Sigmoid colon (tissue), 7 donors: Measurements from ENCODE around the gene ELAC2. TPM values are rescaled to one million over a fixed set of nuclear protein-coding genes. Genes with fewer than 3 reads are reported as not detected.
"Not testable (repeated sequence)": the region's sequence is repeated elsewhere in the genome, so short reads cannot be mapped to it uniquely, and the experiment has no call there.

ENCODE experiments used
- DNase-seq: peaks from one replicate; pipeline ENCODE4 v3.0.0-alpha.2; 2019
- H3K27ac ChIP-seq, 4 donors: fragments of 200-600 bp; sonication (generic); one replicate each; pipeline ENCODE4 v1.5.1; 2016 to 2019; ENCODE audit warnings: mild to moderate bottlenecking in 1 of 4
- H3K27me3 ChIP-seq, 3 donors: fragments of 200-600 bp; sonication (generic); one replicate each; pipeline ENCODE4 v1.5.1; 2019; ENCODE audit warnings: mild to moderate bottlenecking in 1 of 3
- H3K36me3 ChIP-seq, 4 donors: fragments of 200-600 bp; sonication (generic); one replicate each; pipeline ENCODE4 v1.5.1; 2016 to 2019
- H3K4me1 ChIP-seq, 4 donors: fragments of 200-600 bp; sonication (generic); one replicate each; pipeline ENCODE4 v1.5.1; 2017 to 2019
- H3K4me3 ChIP-seq, 4 donors: fragments of 200-600 bp; sonication (generic); one replicate each; pipeline ENCODE4 v1.5.1; 2017 to 2019; ENCODE audit warnings: mild to moderate bottlenecking in 2 of 4, moderate library complexity in 1 of 4
- H3K9me3 ChIP-seq, 4 donors: fragments of 200-600 bp in 3 of 4; sonication (generic) in 3 of 4; one replicate each; pipeline versions ENCODE4 v1.5.1 to v1.6.1; 2013 to 2019
- CTCF ChIP-seq, 4 experiments: fragments of 450-650 bp in 3 of 4; fragments of 200-600 bp in 1 of 4; IDR thresholded peaks; one replicate each; pipeline ENCODE4 v1.5.1; 2016 to 2019; ENCODE audit warnings: antibody characterized with exemption in 4 of 4, mild to moderate bottlenecking in 3 of 4, moderate library complexity in 2 of 4
- EP300 ChIP-seq, 4 donors: sonication (generic); formaldehyde crosslinking; IDR thresholded peaks; one replicate each; pipeline ENCODE4 v1.6.1; 2017; ENCODE audit warnings: antibody characterized with exemption in 4 of 4
- POLR2A ChIP-seq, 2 donors: fragments of 450-650 bp; IDR thresholded peaks; one replicate each; pipeline ENCODE4 v1.6.1; 2016; ENCODE audit warnings: antibody characterized with exemption in 2 of 2, mild to moderate bottlenecking in 2 of 2, moderate library complexity in 2 of 2
- POLR2AphosphoS5 ChIP-seq, 4 donors: sonication (generic); formaldehyde crosslinking; IDR thresholded peaks; one replicate each; pipeline ENCODE4 v1.6.1; 2017; ENCODE audit warnings: antibody characterized with exemption in 4 of 4
- WGBS, 2 donors: extraction: QIAGEN DNeasy Blood & Tissue Kit; methylation state at CpG; one replicate each; pipeline ENCODE4 v1.1.7; 2013; 5-methylcytosine and 5-hydroxymethylcytosine counted together
- intact Hi-C: fragments of 100-400 bp; cut with DNase I; formaldehyde crosslinking; loops from one replicate; pipeline ENCODE4 v1.15.1; 2023
- polyA plus RNA-seq, 3 donors: library from polyadenylated mRNA; stranded (reverse); fragments of 200-250 nt; gene quantifications; one replicate each; pipeline ENCODE4 v1.2.3, GENCODE V29; 2013
- total RNA-seq, 4 donors: library from RNA; depleted of rRNA; stranded (reverse); fragments of >200 nt; gene quantifications; one replicate each; pipeline ENCODE4 v1.1.0, GENCODE V29; 2016
- donor health status: healthy with polysubstance abuse.
- donor health status: Bipolar disorder and iron deficiency.
- donor health status: healthy.

The ELAC2 gene
- total and polyA plus RNA-seq, 7 donors: 12.7 to 67.0 (median 46.9) TPM

GRCh38 chr17:12982224-12982623, 35.6 kb downstream of the ELAC2 start:
- 81 to 93% methylated on average over 6 of the region's 6 CpGs for WGBS, 2 donors
- Histone ChIP-seq H3K4me1 (no peaks in the 10 kb centered on the region), H3K36me3 (no peaks in the 10 kb centered on the region), H3K27ac (no peak overlapping the region), H3K9me3 (no peaks in the 10 kb centered on the region), H3K4me3 (no peak overlapping the region), H3K27me3 (no peaks in the 10 kb centered on the region)
- TF ChIP-seq POLR2AphosphoS5 (IDR thresholded peaks at IDR 0.05) (no peak), EP300 (IDR thresholded peaks at IDR 0.05) (no peak), CTCF (IDR thresholded peaks at IDR 0.05) (no peak), POLR2A (IDR thresholded peaks at IDR 0.05) (no peak)
- no peak for DNase-seq
- intact Hi-C loops: no loop called here

GRCh38 chr17:12979826-12980500, 37.9 kb downstream of the ELAC2 start:
- TF ChIP-seq CTCF (IDR thresholded peaks at IDR 0.05) (no peak), POLR2A (IDR thresholded peaks at IDR 0.05) (no peak), EP300 (IDR thresholded peaks at IDR 0.05) (no peak), POLR2AphosphoS5 (IDR thresholded peaks at IDR 0.05) (no peak)
- H3K27me3 ChIP-seq: no peaks in the 10 kb centered on the region
- no peak for DNase-seq
- H3K27ac ChIP-seq: no peak overlapping the region
- no peaks in the 10 kb centered on the region for H3K9me3 ChIP-seq
- no peaks in the 10 kb centered on the region for H3K36me3 ChIP-seq
- H3K4me1 ChIP-seq: no peaks in the 10 kb centered on the region
- intact Hi-C loops: no loop called here
- WGBS, 2 donors: 93 to 94% methylated on average over 12 of the region's 12 CpGs
- no peak overlapping the region for H3K4me3 ChIP-seq

- no peak for TF ChIP-seq POLR2A (IDR thresholded peaks at IDR 0.05)
- no peak for TF ChIP-seq CTCF (IDR thresholded peaks at IDR 0.05)
- TF ChIP-seq POLR2AphosphoS5 (IDR thresholded peaks at IDR 0.05): no peak
- TF ChIP-seq EP300 (IDR thresholded peaks at IDR 0.05): no peak
- Histone ChIP-seq H3K4me1 (peaks cover 0 to 5% (median 3%) of the 10 kb centered on the region in 4 donors), H3K9me3 (no peaks in the 10 kb centered on the region), H3K36me3 (no peaks in the 10 kb centered on the region), H3K4me3 (no peak overlapping the region), H3K27ac (no peak overlapping the region), H3K27me3 (no peaks in the 10 kb centered on the region)
- 92 to 93% methylated on average over 5 of the region's 5 CpGs for WGBS, 2 donors
- no peak for DNase-seq
- intact Hi-C loops: no loop called here
These were observed 38.6 kb downstream of the ELAC2 start for GRCh38 chr17:12979246-12979645.

GRCh38 chr17:12978787-12979186, 39.0 kb downstream of the ELAC2 start:
- H3K27me3 ChIP-seq, H3K27ac ChIP-seq, H3K9me3 ChIP-seq, H3K4me1 ChIP-seq, H3K4me3 ChIP-seq, DNase-seq, H3K36me3 ChIP-seq, intact Hi-C loops: not testable (repeated sequence)
- WGBS, 2 donors: 94 to 96% methylated on average over 6 of the region's 6 CpGs

GRCh38 chr17:12977008-12977751, 40.6 kb downstream of the ELAC2 start:
- WGBS, 2 donors: 77 to 83% methylated on average over 13 of the region's 13 CpGs
- no peaks in the 10 kb centered on the region for H3K27me3 ChIP-seq
- intact Hi-C loops: no loop called here

More at GRCh38 chr17:12977008-12977751, 40.6 kb downstream of the ELAC2 start:
- no peaks in the 10 kb centered on the region for H3K9me3 ChIP-seq
- DNase-seq: no peak
- no peak overlapping the region for H3K27ac ChIP-seq
- no peaks in the 10 kb centered on the region for H3K36me3 ChIP-seq
- peaks cover 0 to 15% (median 13%) of the 10 kb centered on the region in 4 donors for H3K4me1 ChIP-seq
- TF ChIP-seq POLR2AphosphoS5 (IDR thresholded peaks at IDR 0.05): no peak
- H3K4me3 ChIP-seq: no peak overlapping the region
